ENCODE measurements around the gene NTRK2.

GRCh38 chr9:85040821-85041465, 371.4 kb downstream of the NTRK2 start:
- TF ChIP-seq CTCF (IDR thresholded peaks at IDR 0.05) (no peak), EZH2phosphoT487 (IDR thresholded peaks at IDR 0.05) (no peak), EZH2 (IDR thresholded peaks at IDR 0.05) (no peak)

All from neural progenitor cell (in vitro differentiated cells).